SK-N-SH (cell line): ENCODE results near the gene ERC1. TPM values are rescaled to one million over a fixed set of nuclear protein-coding genes. Genes with fewer than 3 reads are reported as not detected.

ENCODE experiments used
- CTCF ChIA-PET: fragments of 300-600, 350-600 bp; formaldehyde crosslinking; extraction: SDS; loops from one replicate; lab custom pipeline; 2021; lab: Yijun Ruan, JAX
- POLR2A ChIA-PET: fragments of 350-600 bp; sonication (Branson Sonifier 250); formaldehyde crosslinking; extraction: SDS; loops from one replicate; lab custom pipeline; 2020; ENCODE audit warnings: antibody characterized with exemption, inconsistent platforms; lab: Yijun Ruan, JAX
- DNase-seq: peaks from one replicate; pipeline ENCODE4 v3.0.0; 2012
- H2AFZ ChIP-seq: fragments of 200-600 bp; sonication (generic); 2 replicates; pipeline ENCODE4 v1.8.1; 2016; ENCODE audit warnings: antibody characterized with exemption, mild to moderate bottlenecking, low read depth
- H3F3A ChIP-seq: fragments of 200-600 bp; sonication (generic); replicated peaks from 2 replicates; pipeline ENCODE3; 2016; ENCODE audit warnings: antibody characterized with exemption, mild to moderate bottlenecking; ENCODE audit not compliant: insufficient read depth
- H3K27ac ChIP-seq, 2 experiments: fragments of 200-500 bp in 1 of 2; fragments of 200-600 bp in 1 of 2; sonication (Bioruptor generic) in 1 of 2; sonication (generic), shearing (Covaris generic) in 1 of 2; 2 replicates each; pipeline versions ENCODE4 v1.5.1 to v1.6.1; 2014 to 2016; ENCODE audit warnings: low read depth in 2 of 2, inconsistent platforms in 1 of 2, low read length in 1 of 2, mild to moderate bottlenecking in 1 of 2, mixed read lengths in 1 of 2
- H3K27me3 ChIP-seq: fragments of 200-600 bp; sonication (generic), shearing (Covaris generic); 2 replicates; pipeline ENCODE4 v1.6.1; 2016; ENCODE audit warnings: mixed run types; ENCODE audit not compliant: insufficient read depth
- H3K36me3 ChIP-seq, 2 experiments: fragments of 200-500 bp in 1 of 2; fragments of 200-600 bp in 1 of 2; sonication (Bioruptor generic) in 1 of 2; sonication (generic) in 1 of 2; replicated peaks in 1 of 2; 2 replicates each; pipeline versions ENCODE3 to v1.5.1; 2014 to 2016; ENCODE audit warnings: low read length in 1 of 2, mild to moderate bottlenecking in 1 of 2; ENCODE audit not compliant: insufficient read depth in 2 of 2, control insufficient read depth in 1 of 2
- H3K4me1 ChIP-seq, 2 experiments: fragments of 200-500 bp in 1 of 2; fragments of 200-600 bp in 1 of 2; sonication (Bioruptor generic) in 1 of 2; sonication (generic), shearing (Covaris generic) in 1 of 2; 2 replicates each; pipeline versions ENCODE4 v1.5.1 to v1.6.1; 2014 to 2016; ENCODE audit warnings: low read depth in 1 of 2, low read length in 1 of 2, mixed run types in 1 of 2; ENCODE audit not compliant: insufficient read depth in 2 of 2, control insufficient read depth in 1 of 2
- H3K4me2 ChIP-seq: fragments of 200-600 bp; sonication (generic), shearing (Covaris generic); 2 replicates; pipeline ENCODE4 v1.6.1; 2017; ENCODE audit warnings: mixed run types
- H3K4me3 ChIP-seq, 2 experiments: fragments of 200-500 bp in 1 of 2; fragments of 200-600 bp in 1 of 2; sonication (Bioruptor generic) in 1 of 2; sonication (generic), shearing (Covaris generic) in 1 of 2; 2 replicates each; pipeline versions ENCODE4 v1.5.1 to v1.8.1; 2014 to 2016; ENCODE audit warnings: low read depth in 2 of 2, inconsistent platforms in 1 of 2, low read length in 1 of 2, mild to moderate bottlenecking in 1 of 2, mixed read lengths in 1 of 2, moderate library complexity in 1 of 2
- H3K79me2 ChIP-seq: fragments of 200-600 bp; sonication (generic); 2 replicates; pipeline ENCODE4 v1.8.1; 2017; ENCODE audit warnings: mild to moderate bottlenecking; ENCODE audit not compliant: insufficient read depth
- H3K9ac ChIP-seq: fragments of 200-600 bp; sonication (generic); 2 replicates; pipeline ENCODE4 v1.6.1; 2017; ENCODE audit warnings: mixed run types
- H3K9me2 ChIP-seq: fragments of 200-600 bp; sonication (generic); 2 replicates; pipeline ENCODE4 v1.6.1; 2017; ENCODE audit warnings: mixed run types
- H3K9me3 ChIP-seq: fragments of 200-600 bp; sonication (generic); 2 replicates; pipeline ENCODE4 v1.6.1; 2017; ENCODE audit warnings: mixed run types, mild to moderate bottlenecking, moderate library complexity
- H4K20me1 ChIP-seq: fragments of 200-600 bp; sonication (generic); 2 replicates; pipeline ENCODE4 v1.6.1; 2017; ENCODE audit warnings: mild to moderate bottlenecking, mixed run types; ENCODE audit not compliant: insufficient read depth
- CHD2 ChIP-seq: fragments of 150-350 bp; IDR thresholded peaks from 2 replicates; pipeline ENCODE4 v1.6.1; 2018; ENCODE audit warnings: low read length; ENCODE audit not compliant: partially characterized antibody
- CTCF ChIP-seq: fragments of 200-600 bp; sonication (generic); IDR thresholded peaks from 2 replicates; pipeline ENCODE4 v1.6.1; 2017; ENCODE audit warnings: antibody characterized with exemption, mild to moderate bottlenecking, moderate library complexity
- EP300 ChIP-seq, 2 experiments: IDR thresholded peaks; 2 replicates each; pipeline versions ENCODE4 v1.4.0 to v1.6.1; 2012; ENCODE audit warnings: borderline replicate concordance in 1 of 2, low read depth in 1 of 2, low read length in 1 of 2
- EZH2phosphoT487 ChIP-seq: fragments of 200-600 bp; sonication (generic); IDR thresholded peaks from 2 replicates; pipeline ENCODE4 v1.6.1; 2017; ENCODE audit warnings: low read depth, mixed run types, mild to moderate bottlenecking, antibody characterized with exemption, moderate library complexity, borderline replicate concordance
- FOSL2 ChIP-seq: IDR thresholded peaks from 2 replicates; pipeline ENCODE4 v1.4.0; 2012; ENCODE audit warnings: low read depth, mild to moderate bottlenecking, moderate library complexity, borderline replicate concordance
- FOXM1 ChIP-seq: IDR thresholded peaks from 2 replicates; pipeline ENCODE4 v1.4.0; 2012; ENCODE audit warnings: low read depth, mild to moderate bottlenecking
- GATA2 ChIP-seq: sonication (generic); formaldehyde crosslinking; IDR thresholded peaks from 2 replicates; pipeline ENCODE4 v1.5.0; 2020; ENCODE audit warnings: mild to moderate bottlenecking, missing genetic modification reagents
- IRF3 ChIP-seq: fragments of 150-350 bp; IDR thresholded peaks from 2 replicates; pipeline ENCODE4 v1.6.1; 2016; ENCODE audit warnings: mild to moderate bottlenecking, low read depth, low read length
- MEF2A ChIP-seq: IDR thresholded peaks from 2 replicates; pipeline ENCODE4 v1.4.0; 2012; ENCODE audit warnings: low read depth, borderline replicate concordance
- RAD21 ChIP-seq: IDR thresholded peaks from 2 replicates; pipeline ENCODE4 v1.6.1; 2012; ENCODE audit warnings: mild to moderate bottlenecking, low read length
- REST ChIP-seq: IDR thresholded peaks from 2 replicates; pipeline ENCODE4 v1.6.1; 2012; ENCODE audit warnings: mild to moderate bottlenecking, low read depth, low read length, moderate library complexity
- RFX5 ChIP-seq: IDR thresholded peaks from 2 replicates; pipeline ENCODE4 v1.6.1; 2012; ENCODE audit warnings: mild to moderate bottlenecking, improper control_type of control experiment, low read length
- RXRA ChIP-seq: IDR thresholded peaks from 2 replicates; pipeline ENCODE4 v1.4.0; 2012; ENCODE audit warnings: low read depth, mild to moderate bottlenecking, borderline replicate concordance
- SIN3A ChIP-seq: IDR thresholded peaks from 2 replicates; pipeline ENCODE4 v1.6.1; 2012; ENCODE audit warnings: low read depth, mild to moderate bottlenecking, low read length, moderate library complexity, borderline replicate concordance
- SMC3 ChIP-seq: IDR thresholded peaks from 2 replicates; pipeline ENCODE4 v1.6.1; 2012; ENCODE audit warnings: low read depth, low read length, improper control_type of control experiment
- TEAD4 ChIP-seq: IDR thresholded peaks from 2 replicates; pipeline ENCODE4 v1.4.0; 2012; ENCODE audit warnings: mild to moderate bottlenecking, borderline replicate concordance; ENCODE audit not compliant: insufficient read depth
- YY1 ChIP-seq: IDR thresholded peaks from 2 replicates; pipeline ENCODE4 v1.4.0; 2012; ENCODE audit warnings: low read depth, mild to moderate bottlenecking
- WGBS: methylation state at CpG from one replicate; pipeline ENCODE4 v1.1.6; 2017; ENCODE audit warnings: low lambda C conversion rate; 5-methylcytosine and 5-hydroxymethylcytosine counted together
- polyA plus RNA-seq, 3 experiments: library from polyadenylated mRNA; depleted of rRNA; stranded (reverse); fragments of >200 nt; gene quantifications; 2 replicates each; pipeline ENCODE4 v1.2.3, GENCODE V29; 2012

Gene ERC1
- polyA plus RNA-seq, 1 of the 3 experiments (the other 2 are of a cell fraction), result 7.5 TPM

- H3K4me2 ChIP-seq, result no peak overlapping the region
- POLR2A ChIA-PET, result no interaction called here
- no peaks in the 10 kb centered on the region for H3K27me3 ChIP-seq
- H3K9me2 ChIP-seq, result no peaks in the 10 kb centered on the region
- H3K79me2 ChIP-seq, result no peaks in the 10 kb centered on the region
- no peaks in the 10 kb centered on the region for H3K9me3 ChIP-seq
- CTCF ChIA-PET, result no interaction called here
- no peak overlapping the region for H3K9ac ChIP-seq
- no peak overlapping the region for H3K4me3 ChIP-seq
- H3K4me1 ChIP-seq, result peaks cover 7 to 19% of the 10 kb centered on the region in 2 experiments; a peak in 3 of 4 replicates
- WGBS, result 94% methylated on average over 4 of the region's 4 CpGs
- TF ChIP-seq RFX5, result no peak
- no peak for TF ChIP-seq YY1
- no peak for TF ChIP-seq EP300 (IDR thresholded peaks at IDR 0.05; ENCODE audit: borderline replicate concordance in 1 of 2, low read depth in 1 of 2, low read length in 1 of 2)
- no peak for TF ChIP-seq GATA2 (CRISPR knock-in tag)
- TF ChIP-seq MEF2A, result no peak
- no peak for TF ChIP-seq TEAD4
- TF ChIP-seq EZH2phosphoT487, result no peak
- peaks cover under 1 to 8% of the 10 kb centered on the region in 2 experiments for H3K36me3 ChIP-seq
- no peak overlapping the region for H3K27ac ChIP-seq
- no peaks in the 10 kb centered on the region for H3F3A ChIP-seq
- no peaks in the 10 kb centered on the region for H4K20me1 ChIP-seq
- H2AFZ ChIP-seq, result no peak overlapping the region
- no peak for DNase-seq
Observed at GRCh38 chr12:1284611-1285010, 293.6 kb downstream of the ERC1 start.

GRCh38 chr12:1287446-1287975 is 296.5 kb downstream of the ERC1 start:
- Histone ChIP-seq H3K9me2 (no peaks in the 10 kb centered on the region), H3K4me3 (no peak overlapping the region), H3K9ac (no peak overlapping the region), H3K36me3 (peaks cover 16 to 20% of the 10 kb centered on the region in 2 experiments), H3F3A (no peaks in the 10 kb centered on the region), H3K4me1 (peaks cover 9 to 10% of the 10 kb centered on the region in 2 experiments; a peak in 3 of 4 replicates), H3K79me2 (no peaks in the 10 kb centered on the region), H2AFZ (no peak overlapping the region), H3K27me3 (no peaks in the 10 kb centered on the region), H3K4me2 (no peak overlapping the region), H3K9me3 (no peaks in the 10 kb centered on the region), H4K20me1 (no peaks in the 10 kb centered on the region), H3K27ac (no peak overlapping the region)
- DNase-seq, result no peak
- 98% methylated on average over 3 of the region's 3 CpGs for WGBS
- POLR2A ChIA-PET, result no interaction called here
- CTCF ChIA-PET, result interaction anchor here (1.2 to 1.4 kb wide), 3 partner anchors 14 to 170 kb away, joined by 3 to 4 read pairs (median 3); no protein-coding TSS in a partner anchor
- no peak for TF ChIP-seq FOSL2
- TF ChIP-seq SIN3A, result no peak
- no peak for TF ChIP-seq SMC3
- TF ChIP-seq FOXM1, result no peak
- TF ChIP-seq CTCF, result no peak
- TF ChIP-seq YY1, result no peak
- no peak for TF ChIP-seq RAD21
- no peak for TF ChIP-seq CHD2
- no peak for TF ChIP-seq IRF3
- no peak for TF ChIP-seq RXRA
- TF ChIP-seq REST, result no peak
